GM12878 (cell line): Measurements from ENCODE around the gene IFT81. TPM values are rescaled to one million over a fixed set of nuclear protein-coding genes. Genes with fewer than 3 reads are reported as not detected.

Experiments used
- HCFC1 ChIP-seq: fragments of 150-350 bp; IDR thresholded peaks from 2 replicates; pipeline ENCODE4 v1.6.1; 2014; ENCODE audit warnings: low read length
- SP1 ChIP-seq: IDR thresholded peaks from one replicate; pipeline ENCODE4 v1.6.1; 2011; ENCODE audit warnings: low read depth, low read length
- STAT3 ChIP-seq: IDR thresholded peaks from 2 replicates; pipeline ENCODE4 v1.6.1; 2011; ENCODE audit warnings: low read depth, low read length, improper control_type of control experiment
- ZZZ3 ChIP-seq: IDR thresholded peaks from 2 replicates; pipeline ENCODE4 v1.6.1; 2011; ENCODE audit warnings: low read depth; ENCODE audit not compliant: control insufficient read depth, insufficient read length
- polyA plus RNA-seq, 11 experiments: library from polyadenylated mRNA; depleted of rRNA in 4 of 11; unstranded in 6 of 11; stranded (reverse) in 5 of 11; fragments of >200 nt; fragmentation: Nextera tagmentation in 4 of 11; fragmentation: Illumina TruSeq in 1 of 11; extraction: Ambion mirVana in 4 of 11; extraction: Trizol in 1 of 11; gene quantifications; 1 replicate in 1 of 11; 2 replicates in 10 of 11; pipeline versions ENCODE4 v1.2.1 to v1.2.3, GENCODE V29; 2011 to 2016; ENCODE audit warnings: inconsistent platforms in 2 of 11, missing spikeins in 2 of 11, low read depth in 1 of 11
- total RNA-seq, 4 experiments: library from RNA; depleted of rRNA in 3 of 4; stranded (reverse); fragments of >200 nt in 3 of 4; fragmentation: Illumina TruSeq in 1 of 4; extraction: Trizol in 1 of 4; gene quantifications; 2 replicates each; pipeline versions ENCODE4 v1.2.1 to v1.2.3, GENCODE V29; 2013 to 2021
- TF ChIP-seq, protein P1 (sequence below): fragments of 450-650 bp; IDR thresholded peaks from 2 replicates; pipeline ENCODE4 v1.6.1; 2016; ENCODE audit warnings: mild to moderate bottlenecking, moderate library complexity, borderline replicate concordance
- TF ChIP-seq, protein P2 (sequence below): fragments of 450-650 bp; IDR thresholded peaks from 2 replicates; pipeline ENCODE4 v1.6.1; 2017; ENCODE audit warnings: borderline replicate concordance
- TF ChIP-seq, protein P3 (sequence below): fragments of 150-350 bp; IDR thresholded peaks from 2 replicates; pipeline ENCODE4 v1.6.1; 2014; ENCODE audit warnings: mild to moderate bottlenecking, low read depth, low read length
- TF ChIP-seq, protein P4 (sequence below): IDR thresholded peaks from 2 replicates; pipeline ENCODE4 v1.6.1; 2012; ENCODE audit warnings: low read depth, low read length, improper control_type of control experiment
- TF ChIP-seq, protein P5 (sequence below): fragments of 450-650 bp; IDR thresholded peaks from 2 replicates; pipeline ENCODE4 v1.6.1; 2017; ENCODE audit warnings: mild to moderate bottlenecking

Gene IFT81
- total and polyA plus RNA-seq, 10 of the 15 experiments (the other 5 are each of a cell fraction or from before 2014, with no cell fraction given) = 4.1 to 9.9 (median 5.6) TPM

DNA sequence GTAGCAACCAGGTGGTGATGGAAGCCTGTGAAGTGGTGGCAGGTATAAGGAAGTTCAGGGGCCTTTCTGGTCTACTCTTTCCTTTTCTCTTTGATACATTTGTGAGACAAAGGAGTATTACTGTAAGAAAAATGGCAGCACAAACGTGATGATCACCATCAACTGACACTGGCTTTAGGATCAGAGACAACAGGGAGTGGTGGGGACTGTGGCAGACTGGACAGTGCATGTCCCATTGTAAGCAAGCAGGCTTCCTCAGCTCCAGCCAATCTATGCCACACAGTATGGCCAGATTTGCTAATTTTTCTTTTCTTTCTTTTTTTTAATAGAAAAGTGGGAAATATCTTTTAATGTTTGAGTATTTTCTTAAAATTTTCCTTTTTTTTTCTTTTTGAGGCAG lies 19.0 kb upstream of the IFT81 start (continued):
- TF ChIP-seq, protein P1, sequence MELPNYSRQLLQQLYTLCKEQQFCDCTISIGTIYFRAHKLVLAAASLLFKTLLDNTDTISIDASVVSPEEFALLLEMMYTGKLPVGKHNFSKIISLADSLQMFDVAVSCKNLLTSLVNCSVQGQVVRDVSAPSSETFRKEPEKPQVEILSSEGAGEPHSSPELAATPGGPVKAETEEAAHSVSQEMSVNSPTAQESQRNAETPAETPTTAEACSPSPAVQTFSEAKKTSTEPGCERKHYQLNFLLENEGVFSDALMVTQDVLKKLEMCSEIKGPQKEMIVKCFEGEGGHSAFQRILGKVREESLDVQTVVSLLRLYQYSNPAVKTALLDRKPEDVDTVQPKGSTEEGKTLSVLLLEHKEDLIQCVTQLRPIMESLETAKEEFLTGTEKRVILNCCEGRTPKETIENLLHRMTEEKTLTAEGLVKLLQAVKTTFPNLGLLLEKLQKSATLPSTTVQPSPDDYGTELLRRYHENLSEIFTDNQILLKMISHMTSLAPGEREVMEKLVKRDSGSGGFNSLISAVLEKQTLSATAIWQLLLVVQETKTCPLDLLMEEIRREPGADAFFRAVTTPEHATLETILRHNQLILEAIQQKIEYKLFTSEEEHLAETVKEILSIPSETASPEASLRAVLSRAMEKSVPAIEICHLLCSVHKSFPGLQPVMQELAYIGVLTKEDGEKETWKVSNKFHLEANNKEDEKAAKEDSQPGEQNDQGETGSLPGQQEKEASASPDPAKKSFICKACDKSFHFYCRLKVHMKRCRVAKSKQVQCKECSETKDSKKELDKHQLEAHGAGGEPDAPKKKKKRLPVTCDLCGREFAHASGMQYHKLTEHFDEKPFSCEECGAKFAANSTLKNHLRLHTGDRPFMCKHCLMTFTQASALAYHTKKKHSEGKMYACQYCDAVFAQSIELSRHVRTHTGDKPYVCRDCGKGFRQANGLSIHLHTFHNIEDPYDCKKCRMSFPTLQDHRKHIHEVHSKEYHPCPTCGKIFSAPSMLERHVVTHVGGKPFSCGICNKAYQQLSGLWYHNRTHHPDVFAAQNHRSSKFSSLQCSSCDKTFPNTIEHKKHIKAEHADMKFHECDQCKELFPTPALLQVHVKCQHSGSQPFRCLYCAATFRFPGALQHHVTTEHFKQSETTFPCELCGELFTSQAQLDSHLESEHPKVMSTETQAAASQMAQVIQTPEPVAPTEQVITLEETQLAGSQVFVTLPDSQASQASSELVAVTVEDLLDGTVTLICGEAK = no peak
- no peak for TF ChIP-seq STAT3
- TF ChIP-seq, protein P2, sequence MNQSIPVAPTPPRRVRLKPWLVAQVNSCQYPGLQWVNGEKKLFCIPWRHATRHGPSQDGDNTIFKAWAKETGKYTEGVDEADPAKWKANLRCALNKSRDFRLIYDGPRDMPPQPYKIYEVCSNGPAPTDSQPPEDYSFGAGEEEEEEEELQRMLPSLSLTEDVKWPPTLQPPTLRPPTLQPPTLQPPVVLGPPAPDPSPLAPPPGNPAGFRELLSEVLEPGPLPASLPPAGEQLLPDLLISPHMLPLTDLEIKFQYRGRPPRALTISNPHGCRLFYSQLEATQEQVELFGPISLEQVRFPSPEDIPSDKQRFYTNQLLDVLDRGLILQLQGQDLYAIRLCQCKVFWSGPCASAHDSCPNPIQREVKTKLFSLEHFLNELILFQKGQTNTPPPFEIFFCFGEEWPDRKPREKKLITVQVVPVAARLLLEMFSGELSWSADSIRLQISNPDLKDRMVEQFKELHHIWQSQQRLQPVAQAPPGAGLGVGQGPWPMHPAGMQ = no peak
- TF ChIP-seq, protein P3, sequence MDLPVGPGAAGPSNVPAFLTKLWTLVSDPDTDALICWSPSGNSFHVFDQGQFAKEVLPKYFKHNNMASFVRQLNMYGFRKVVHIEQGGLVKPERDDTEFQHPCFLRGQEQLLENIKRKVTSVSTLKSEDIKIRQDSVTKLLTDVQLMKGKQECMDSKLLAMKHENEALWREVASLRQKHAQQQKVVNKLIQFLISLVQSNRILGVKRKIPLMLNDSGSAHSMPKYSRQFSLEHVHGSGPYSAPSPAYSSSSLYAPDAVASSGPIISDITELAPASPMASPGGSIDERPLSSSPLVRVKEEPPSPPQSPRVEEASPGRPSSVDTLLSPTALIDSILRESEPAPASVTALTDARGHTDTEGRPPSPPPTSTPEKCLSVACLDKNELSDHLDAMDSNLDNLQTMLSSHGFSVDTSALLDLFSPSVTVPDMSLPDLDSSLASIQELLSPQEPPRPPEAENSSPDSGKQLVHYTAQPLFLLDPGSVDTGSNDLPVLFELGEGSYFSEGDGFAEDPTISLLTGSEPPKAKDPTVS = no peak
- TF ChIP-seq, protein P4, sequence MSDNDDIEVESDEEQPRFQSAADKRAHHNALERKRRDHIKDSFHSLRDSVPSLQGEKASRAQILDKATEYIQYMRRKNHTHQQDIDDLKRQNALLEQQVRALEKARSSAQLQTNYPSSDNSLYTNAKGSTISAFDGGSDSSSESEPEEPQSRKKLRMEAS = no peak
- no peak for TF ChIP-seq HCFC1
- no peak for TF ChIP-seq ZZZ3
- no peak for TF ChIP-seq SP1
- TF ChIP-seq, protein P5, sequence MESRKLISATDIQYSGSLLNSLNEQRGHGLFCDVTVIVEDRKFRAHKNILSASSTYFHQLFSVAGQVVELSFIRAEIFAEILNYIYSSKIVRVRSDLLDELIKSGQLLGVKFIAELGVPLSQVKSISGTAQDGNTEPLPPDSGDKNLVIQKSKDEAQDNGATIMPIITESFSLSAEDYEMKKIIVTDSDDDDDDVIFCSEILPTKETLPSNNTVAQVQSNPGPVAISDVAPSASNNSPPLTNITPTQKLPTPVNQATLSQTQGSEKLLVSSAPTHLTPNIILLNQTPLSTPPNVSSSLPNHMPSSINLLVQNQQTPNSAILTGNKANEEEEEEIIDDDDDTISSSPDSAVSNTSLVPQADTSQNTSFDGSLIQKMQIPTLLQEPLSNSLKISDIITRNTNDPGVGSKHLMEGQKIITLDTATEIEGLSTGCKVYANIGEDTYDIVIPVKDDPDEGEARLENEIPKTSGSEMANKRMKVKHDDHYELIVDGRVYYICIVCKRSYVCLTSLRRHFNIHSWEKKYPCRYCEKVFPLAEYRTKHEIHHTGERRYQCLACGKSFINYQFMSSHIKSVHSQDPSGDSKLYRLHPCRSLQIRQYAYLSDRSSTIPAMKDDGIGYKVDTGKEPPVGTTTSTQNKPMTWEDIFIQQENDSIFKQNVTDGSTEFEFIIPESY = no peak
